HEK293 (cell line): ENCODE data around the gene NUDT22.

Experiments used
- CTCF ChIA-PET: fragments of 350-600 bp; formaldehyde crosslinking; extraction: SDS; loops from one replicate; lab custom pipeline; 2021; ENCODE audit warnings: antibody characterized with exemption; lab: Yijun Ruan, JAX
- POLR2A ChIA-PET: fragments of 300-600 bp; formaldehyde crosslinking; extraction: SDS; loops from one replicate; lab custom pipeline; 2020; ENCODE audit warnings: antibody characterized with exemption, inconsistent platforms; lab: Yijun Ruan, JAX
- H3K27ac ChIP-seq: fragments of 200-500 bp; sonication (Bioruptor generic); 2 replicates; pipeline ENCODE4 v1.5.1; 2014; ENCODE audit warnings: low read depth, low read length, control low read depth, inconsistent platforms; ENCODE audit errors: extremely low read depth
- H3K36me3 ChIP-seq, 2 experiments: fragments of 200-500 bp in 1 of 2; sonication (Bioruptor generic) in 1 of 2; 1 replicate in 1 of 2; 2 replicates in 1 of 2; pipeline ENCODE4 v1.5.1; 2014 to 2017; ENCODE audit warnings: inconsistent platforms in 2 of 2, low read length in 2 of 2; ENCODE audit not compliant: control insufficient read depth in 2 of 2, insufficient read depth in 1 of 2
- H3K4me1 ChIP-seq: fragments of 200-500 bp; sonication (Bioruptor generic); 2 replicates; pipeline ENCODE4 v1.5.1; 2014; ENCODE audit warnings: mild to moderate bottlenecking, low read length, inconsistent platforms; ENCODE audit not compliant: control insufficient read depth, insufficient read depth
- H3K4me3 ChIP-seq: 2 replicates; pipeline ENCODE4 v1.5.1; 2011; ENCODE audit warnings: low read depth, mild to moderate bottlenecking, control low read depth, low read length, moderate library complexity
- H3K9me3 ChIP-seq: fragments of 200-500 bp; sonication (Bioruptor generic); 2 replicates; pipeline ENCODE4 v1.5.1; 2014; ENCODE audit warnings: low read depth, low read length, inconsistent platforms; ENCODE audit not compliant: control insufficient read depth, insufficient read depth
- GLIS1 ChIP-seq: fragments of 450-650 bp; formaldehyde crosslinking; IDR thresholded peaks from 2 replicates; pipeline ENCODE4 v1.5.1; 2016; ENCODE audit warnings: missing biosample characterization, missing genetic modification characterization
- GLIS2 ChIP-seq: fragments of 450-650 bp; formaldehyde crosslinking; IDR thresholded peaks from 2 replicates; pipeline ENCODE4 v1.5.1; 2016; ENCODE audit warnings: missing biosample characterization, missing genetic modification characterization
- KLF1 ChIP-seq: fragments of 450-650 bp; formaldehyde crosslinking; IDR thresholded peaks from 2 replicates; pipeline ENCODE4 v1.5.1; 2016; ENCODE audit warnings: missing biosample characterization, missing genetic modification characterization
- KLF17 ChIP-seq: fragments of 450-650 bp; formaldehyde crosslinking; IDR thresholded peaks from 2 replicates; pipeline ENCODE4 v1.5.1; 2016; ENCODE audit warnings: missing biosample characterization, missing genetic modification characterization
- KLF8 ChIP-seq: fragments of 450-650 bp; formaldehyde crosslinking; IDR thresholded peaks from 2 replicates; pipeline ENCODE4 v1.5.1; 2016; ENCODE audit warnings: missing biosample characterization, missing genetic modification characterization
- PATZ1 ChIP-seq: fragments of 450-650 bp; formaldehyde crosslinking; IDR thresholded peaks from 2 replicates; pipeline ENCODE4 v1.5.1; 2016; ENCODE audit warnings: missing biosample characterization, missing genetic modification characterization
- SCRT1 ChIP-seq: fragments of 450-650 bp; formaldehyde crosslinking; IDR thresholded peaks from 2 replicates; pipeline ENCODE4 v1.5.1; 2016; ENCODE audit warnings: missing biosample characterization, missing genetic modification characterization, borderline replicate concordance
- SP2 ChIP-seq: fragments of 450-650 bp; formaldehyde crosslinking; IDR thresholded peaks from 2 replicates; pipeline ENCODE4 v1.5.1; 2016; ENCODE audit warnings: missing biosample characterization, missing genetic modification characterization
- TCF7L2 ChIP-seq: IDR thresholded peaks from 2 replicates; pipeline ENCODE4 v1.6.1; 2011; ENCODE audit warnings: low read depth, mild to moderate bottlenecking, inconsistent platforms, low read length, moderate library complexity, borderline replicate concordance
- WT1 ChIP-seq: fragments of 450-650 bp; formaldehyde crosslinking; IDR thresholded peaks from 2 replicates; pipeline ENCODE4 v1.5.1; 2016; ENCODE audit warnings: missing biosample characterization, missing genetic modification characterization
- YY1 ChIP-seq: fragments of 450-650 bp; formaldehyde crosslinking; IDR thresholded peaks from 2 replicates; pipeline ENCODE4 v1.5.1; 2018; ENCODE audit warnings: missing biosample characterization, missing genetic modification characterization
- ZBTB10 ChIP-seq: fragments of 450-650 bp; formaldehyde crosslinking; IDR thresholded peaks from 2 replicates; pipeline ENCODE4 v1.5.1; 2016; ENCODE audit warnings: missing biosample characterization, missing genetic modification characterization
- ZBTB20 ChIP-seq: fragments of 450-650 bp; formaldehyde crosslinking; IDR thresholded peaks from 2 replicates; pipeline ENCODE4 v1.5.1; 2016; ENCODE audit warnings: missing biosample characterization, missing genetic modification characterization
- ZEB2 ChIP-seq: fragments of 450-650 bp; formaldehyde crosslinking; IDR thresholded peaks from 2 replicates; pipeline ENCODE4 v1.5.1; 2016; ENCODE audit warnings: missing biosample characterization, missing genetic modification characterization
- ZFHX2 ChIP-seq: fragments of 450-650 bp; formaldehyde crosslinking; conservative IDR thresholded peaks from 2 replicates; pipeline ENCODE4 v1.5.1; 2016; ENCODE audit warnings: missing biosample characterization, missing genetic modification characterization
- ZNF10 ChIP-seq: fragments of 450-650 bp; formaldehyde crosslinking; IDR thresholded peaks from 2 replicates; pipeline ENCODE4 v1.5.1; 2017; ENCODE audit warnings: missing biosample characterization, missing genetic modification characterization
- ZNF214 ChIP-seq: fragments of 450-650 bp; formaldehyde crosslinking; IDR thresholded peaks from 2 replicates; pipeline ENCODE4 v1.5.1; 2017; ENCODE audit warnings: missing biosample characterization, mild to moderate bottlenecking, missing genetic modification characterization, borderline replicate concordance
- ZNF23 ChIP-seq: fragments of 450-650 bp; formaldehyde crosslinking; IDR thresholded peaks from 2 replicates; pipeline ENCODE4 v1.5.1; 2016; ENCODE audit warnings: missing biosample characterization, missing genetic modification characterization, borderline replicate concordance
- ZNF37A ChIP-seq: fragments of 450-650 bp; IDR thresholded peaks from 2 replicates; pipeline ENCODE4 v1.5.1; 2018; ENCODE audit warnings: missing biosample characterization, missing genetic modification characterization
- ZNF549 ChIP-seq: fragments of 450-650 bp; IDR thresholded peaks from 2 replicates; pipeline ENCODE4 v1.5.1; 2018; ENCODE audit warnings: missing biosample characterization, missing genetic modification characterization, mild to moderate bottlenecking, inconsistent platforms, moderate library complexity
- ZNF600 ChIP-seq: fragments of 450-650 bp; formaldehyde crosslinking; IDR thresholded peaks from 2 replicates; pipeline ENCODE4 v1.5.1; 2016; ENCODE audit warnings: missing biosample characterization, missing genetic modification characterization
- ZNF629 ChIP-seq: fragments of 450-650 bp; formaldehyde crosslinking; IDR thresholded peaks from 2 replicates; pipeline ENCODE4 v1.5.1; 2017; ENCODE audit warnings: missing biosample characterization, missing genetic modification characterization
- ZNF704 ChIP-seq: fragments of 450-650 bp; formaldehyde crosslinking; IDR thresholded peaks from 2 replicates; pipeline ENCODE4 v1.5.1; 2016; ENCODE audit warnings: missing biosample characterization, missing genetic modification characterization
- ZNF777 ChIP-seq: fragments of 450-650 bp; formaldehyde crosslinking; IDR thresholded peaks from 2 replicates; pipeline ENCODE4 v1.5.1; 2017; ENCODE audit warnings: missing biosample characterization, missing genetic modification characterization, borderline replicate concordance
- ZSCAN23 ChIP-seq: fragments of 450-650 bp; formaldehyde crosslinking; IDR thresholded peaks from 2 replicates; pipeline ENCODE4 v1.5.1; 2016; ENCODE audit warnings: missing biosample characterization, missing genetic modification characterization

NUDT22 gene

GRCh38 chr11:64241491-64242374, 15.7 kb downstream of the NUDT22 start (continued):
- TF ChIP-seq ZBTB10 (tag by site-specific recombination) (peak; percentile 34; the same call in 1 of the 2 replicates), TCF7L2 (no peak), ZNF23 (no peak), ZNF777 (tag by site-specific recombination) (no peak), ZSCAN23 (tag by site-specific recombination) (no peak), SCRT1 (tag by site-specific recombination) (no peak), ZNF629 (tag by site-specific recombination) (no peak), ZNF10 (tag by site-specific recombination) (no peak), ZNF704 (tag by site-specific recombination) (no peak), ZNF214 (no peak), ZNF549 (no peak)
- TF ChIP-seq, all 188 proteins: peak for 32

GRCh38 chr11:64243236-64243854, 17.3 kb downstream of the NUDT22 start:
- peaks cover 0 to 27% of the 10 kb centered on the region in 2 experiments; a peak in 1 of 3 replicates for H3K36me3 ChIP-seq
- TF ChIP-seq ZEB2 (no peak), SP2 (peak; percentile 14; the same call in 1 of the 2 replicates), ZNF37A (tag by site-specific recombination) (no peak), ZNF600 (tag by site-specific recombination) (peak; percentile 73), ZBTB20 (peak; percentile 39; the same call in 1 of the 2 replicates), YY1 (tag by site-specific recombination) (no peak), KLF17 (tag by site-specific recombination) (peak; percentile 23; the same call in 1 of the 2 replicates), GLIS2 (tag by site-specific recombination) (peak; percentile 49), KLF1 (0 out of 2 replicates have a peak, but pooled peaks have one; percentile 33), ZFHX2 (tag by site-specific recombination) (peak; percentile 74), KLF8 (tag by site-specific recombination) (peak; percentile 28; the same call in 1 of the 2 replicates), PATZ1 (tag by site-specific recombination) (peak; percentile 60), WT1 (no peak), GLIS1 (tag by site-specific recombination) (peak; percentile 87)
- TF ChIP-seq, all 188 proteins: peak for 10
- Histone ChIP-seq H3K9me3 (no peaks in the 10 kb centered on the region), H3K4me3 (no peak overlapping the region), H3K4me1 (no peaks in the 10 kb centered on the region), H3K27ac (no peak overlapping the region)
- CTCF ChIA-PET = interaction anchor here (0.6 to 2.2 kb wide), 7 partner anchors 8 to 112 kb away, joined by 3 to 13 read pairs (median 5); partner anchors contain the start of genes FERMT3 and PLCB3
- POLR2A ChIA-PET = interaction anchor here (0.8 to 7.2 kb wide), 10 partner anchors 8 to 74 kb away, joined by 3 to 96 read pairs (median 4); partner anchors contain the start of genes BAD, ESRRA, PRDX5 and STIP1
